ENCODE results near the gene LOC128125822.

DNA sequence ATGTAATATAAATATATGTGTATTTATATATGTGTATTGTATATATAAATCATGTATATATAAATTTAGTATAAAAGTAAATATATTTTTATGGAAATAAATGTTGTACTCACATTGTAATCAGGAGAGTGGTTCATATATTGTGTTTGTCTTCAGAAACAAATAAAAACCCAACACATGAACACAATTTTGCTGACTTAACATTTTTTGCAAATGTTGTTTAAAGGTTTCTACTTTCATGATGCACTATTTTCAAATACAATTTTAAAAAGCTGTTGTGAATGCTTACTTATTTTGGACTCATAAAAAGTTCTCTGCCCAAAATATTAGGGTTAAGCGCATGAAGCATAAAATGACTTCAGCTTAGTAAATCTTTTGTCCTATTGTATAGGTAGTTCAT, 39.3 kb downstream of the LOC128125822 start:
- TF ChIP-seq CTCF (IDR thresholded peaks at IDR 0.05) (no peak), POLR2A (IDR thresholded peaks at IDR 0.05) (no peak)

Measured in lower leg skin (tissue), 3 donors.